ENCODE results near the gene TRPM1. TPM values are rescaled to one million over a fixed set of nuclear protein-coding genes. Genes with fewer than 3 reads are reported as not detected.

TRPM1 gene
- total RNA-seq, 1 donor from 2014 or later = not detected

DNA sequence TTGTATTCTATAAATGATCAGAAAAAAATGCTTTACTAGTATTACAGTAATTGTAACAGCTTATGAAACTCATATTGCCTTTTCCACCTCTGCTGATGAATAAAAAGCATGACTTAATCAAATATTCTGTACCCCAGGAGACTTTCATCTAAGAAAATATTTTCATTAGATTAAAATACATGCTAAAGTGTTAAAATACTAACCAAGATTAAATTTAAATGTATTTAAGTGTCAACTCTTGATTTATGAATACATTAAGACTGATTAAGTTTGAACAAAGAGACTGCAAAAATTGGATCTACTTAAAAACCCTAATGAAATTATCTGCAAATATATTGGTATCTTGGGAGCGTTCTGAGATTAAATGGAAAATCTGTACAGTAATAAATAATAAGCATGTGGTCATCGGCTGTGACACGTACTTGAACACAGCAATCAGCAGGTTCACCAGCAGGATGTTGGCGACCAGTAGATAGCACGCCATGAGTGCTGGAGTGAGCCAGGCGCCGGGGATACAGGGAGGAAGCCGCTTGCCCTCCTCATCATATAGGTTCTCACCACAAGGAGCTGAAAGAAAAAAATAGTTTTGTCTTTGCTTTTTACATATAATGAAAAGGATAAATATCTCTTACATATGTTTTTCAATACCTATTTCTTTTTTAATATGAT lies 73.5 kb downstream of the TRPM1 start:
- Mint-ChIP-seq H3K9me3 (ENCODE audit: unreplicated experiment) (no peaks in the 10 kb centered on the region), H3K36me3 (ENCODE audit: low read depth, unreplicated experiment) (no peaks in the 10 kb centered on the region), H3K4me3 (ENCODE audit: unreplicated experiment) (no peak overlapping the region), H3K27ac (ENCODE audit: unreplicated experiment) (no peak overlapping the region), H3K4me1 (ENCODE audit: low read depth, unreplicated experiment) (peaks cover 34% of the 10 kb centered on the region), H3K27me3 (ENCODE audit: low read depth, unreplicated experiment) (no peaks in the 10 kb centered on the region)
- Histone ChIP-seq H3K9me3 (ENCODE audit: insufficient read depth, low read depth, low read length) (no peaks in the 10 kb centered on the region), H3K9ac (ENCODE audit: low read length) (no peak overlapping the region), H3K36me3 (ENCODE audit: insufficient read depth, low read length) (no peaks in the 10 kb centered on the region), H3K4me1 (ENCODE audit: insufficient read depth, low read length) (peaks cover 28% of the 10 kb centered on the region), H3K27ac (ENCODE audit: low read depth, low read length) (no peak overlapping the region), H3K27me3 (ENCODE audit: insufficient read depth, low read length) (no peaks in the 10 kb centered on the region), H4K20me1 (ENCODE audit: insufficient read depth, low read length) (no peaks in the 10 kb centered on the region), H2AFZ (ENCODE audit: low read depth, low read length) (no peak overlapping the region), H3K4me3 (ENCODE audit: insufficient read depth, low read depth, low read length) (no peak overlapping the region), H3K4me2 (ENCODE audit: low read length) (no peak overlapping the region), H3K79me2 (ENCODE audit: insufficient read depth, low read length) (no peaks in the 10 kb centered on the region)
- FAIRE-seq = no peak
- DNase-seq (ENCODE audit: low read depth) = no peak
- TF ChIP-seq EZH2 (IDR thresholded peaks at IDR 0.05; ENCODE audit: insufficient read depth, low read length) (no peak), CTCF (IDR thresholded peaks at IDR 0.05; ENCODE audit: insufficient read depth, low read depth, low read length) (no peak)

GRCh38 chr15:31025996-31026395 lies 75.5 kb downstream of the TRPM1 start:
- Histone ChIP-seq H3K9ac (ENCODE audit: low read length) (no peak overlapping the region), H3K4me3 (ENCODE audit: insufficient read depth, low read depth, low read length) (no peak overlapping the region), H3K4me1 (ENCODE audit: insufficient read depth, low read length) (peaks cover 22% of the 10 kb centered on the region), H3K27ac (ENCODE audit: low read depth, low read length) (no peak overlapping the region), H3K79me2 (ENCODE audit: insufficient read depth, low read length) (no peaks in the 10 kb centered on the region), H3K9me3 (ENCODE audit: insufficient read depth, low read depth, low read length) (no peaks in the 10 kb centered on the region), H3K27me3 (ENCODE audit: insufficient read depth, low read length) (no peaks in the 10 kb centered on the region), H3K36me3 (ENCODE audit: insufficient read depth, low read length) (no peaks in the 10 kb centered on the region), H4K20me1 (ENCODE audit: insufficient read depth, low read length) (no peaks in the 10 kb centered on the region), H2AFZ (ENCODE audit: low read depth, low read length) (no peak overlapping the region), H3K4me2 (ENCODE audit: low read length) (no peak overlapping the region)
- H3K27me3 Mint-ChIP-seq (ENCODE audit: low read depth, unreplicated experiment) = no peaks in the 10 kb centered on the region
- H3K36me3 Mint-ChIP-seq (ENCODE audit: low read depth, unreplicated experiment) = no peaks in the 10 kb centered on the region
- DNase-seq (ENCODE audit: low read depth) (no peak), FAIRE-seq (no peak)
- H3K4me1 Mint-ChIP-seq (ENCODE audit: low read depth, unreplicated experiment) = peaks cover 22% of the 10 kb centered on the region
- no peak overlapping the region for H3K4me3 Mint-ChIP-seq (ENCODE audit: unreplicated experiment)
- no peak for TF ChIP-seq EZH2 (IDR thresholded peaks at IDR 0.05; ENCODE audit: insufficient read depth, low read length)
- TF ChIP-seq CTCF (IDR thresholded peaks at IDR 0.05; ENCODE audit: insufficient read depth, low read depth, low read length) = no peak
- no peaks in the 10 kb centered on the region for H3K9me3 Mint-ChIP-seq (ENCODE audit: unreplicated experiment)
- no peak overlapping the region for H3K27ac Mint-ChIP-seq (ENCODE audit: unreplicated experiment)

- H2AFZ ChIP-seq (ENCODE audit: low read depth, low read length) = peak overlapping the region; percentile 6
- no peaks in the 10 kb centered on the region for H3K9me3 ChIP-seq (ENCODE audit: insufficient read depth, low read depth, low read length)
- H3K27me3 Mint-ChIP-seq (ENCODE audit: low read depth, unreplicated experiment) = peaks cover 3% of the 10 kb centered on the region
- no peak for FAIRE-seq
- H4K20me1 ChIP-seq (ENCODE audit: insufficient read depth, low read length) = no peaks in the 10 kb centered on the region
- H3K79me2 ChIP-seq (ENCODE audit: insufficient read depth, low read length) = no peaks in the 10 kb centered on the region
- H3K9me3 Mint-ChIP-seq (ENCODE audit: unreplicated experiment) = no peaks in the 10 kb centered on the region
- H3K36me3 Mint-ChIP-seq (ENCODE audit: low read depth, unreplicated experiment) = no peaks in the 10 kb centered on the region
- peak overlapping the region; percentile 88 for H3K27ac Mint-ChIP-seq (ENCODE audit: unreplicated experiment)
- H3K4me3 Mint-ChIP-seq (ENCODE audit: unreplicated experiment) = no peak overlapping the region
- TF ChIP-seq CTCF (IDR thresholded peaks at IDR 0.05; ENCODE audit: insufficient read depth, low read depth, low read length) = no peak
- no peak for TF ChIP-seq EZH2 (IDR thresholded peaks at IDR 0.05; ENCODE audit: insufficient read depth, low read length)
- peak overlapping the region; percentile 27 for H3K9ac ChIP-seq (ENCODE audit: low read length)
- peaks cover 22% of the 10 kb centered on the region for H3K4me1 ChIP-seq (ENCODE audit: insufficient read depth, low read length)
- no peak overlapping the region for H3K4me3 ChIP-seq (ENCODE audit: insufficient read depth, low read depth, low read length)
- no peaks in the 10 kb centered on the region for H3K27me3 ChIP-seq (ENCODE audit: insufficient read depth, low read length)
- H3K4me2 ChIP-seq (ENCODE audit: low read length) = peak overlapping the region; percentile 57
- H3K36me3 ChIP-seq (ENCODE audit: insufficient read depth, low read length) = no peaks in the 10 kb centered on the region
- peaks cover 22% of the 10 kb centered on the region for H3K4me1 Mint-ChIP-seq (ENCODE audit: low read depth, unreplicated experiment)
- H3K27ac ChIP-seq (ENCODE audit: low read depth, low read length) = peak overlapping the region; percentile 62
- peak; percentile 21 for DNase-seq (ENCODE audit: low read depth)
Observed at GRCh38 chr15:31024979-31025378, 76.5 kb downstream of the TRPM1 start.

Measured in astrocyte (in vitro differentiated cells and primary cell).